ENCODE measurements around the gene KPNA4. TPM values are rescaled to one million over a fixed set of nuclear protein-coding genes. Genes with fewer than 3 reads are reported as not detected.

Gene KPNA4
- total RNA-seq, 2 experiments from 2014 or later = 36.7 to 46.3 TPM

DNA sequence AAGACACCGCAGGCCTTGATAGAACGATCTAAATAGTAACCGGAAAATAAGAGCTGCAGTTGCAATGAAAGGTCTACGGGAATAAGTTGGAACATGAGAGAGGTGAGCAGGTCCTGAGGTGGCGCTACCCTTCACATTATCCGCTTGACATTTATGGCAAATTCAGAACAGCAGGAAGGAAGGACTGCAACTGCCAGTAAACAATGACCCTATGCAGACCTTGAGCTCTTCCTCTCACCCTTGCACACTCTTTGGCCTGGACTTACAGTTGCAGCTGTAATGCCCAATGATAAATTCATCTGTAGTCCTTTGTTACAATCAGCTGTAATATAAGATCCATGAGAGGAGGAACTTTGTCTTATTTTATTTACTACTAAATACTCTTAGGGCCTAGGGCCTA is 83.5 kb downstream of the KPNA4 start:
- Mint-ChIP-seq H3K4me1 (ENCODE audit: low read depth) (peaks cover 8% of the 10 kb centered on the region), H3K27me3 (ENCODE audit: low read depth) (peaks cover 3% of the 10 kb centered on the region), H3K4me3 (no peak overlapping the region), H3K36me3 (ENCODE audit: low read depth) (no peaks in the 10 kb centered on the region), H3K9me3 (ENCODE audit: insufficient read depth) (no peaks in the 10 kb centered on the region), H3K27ac (no peak overlapping the region)
- ATAC-seq (no peak), DNase-seq (no peak)
- CTCF ChIA-PET = no interaction called here
- POLR2A ChIA-PET = interaction anchor here (0.6 kb wide), 1 partner anchor 473 kb away, joined by 3 read pairs; no protein-coding TSS in a partner anchor

DNA sequence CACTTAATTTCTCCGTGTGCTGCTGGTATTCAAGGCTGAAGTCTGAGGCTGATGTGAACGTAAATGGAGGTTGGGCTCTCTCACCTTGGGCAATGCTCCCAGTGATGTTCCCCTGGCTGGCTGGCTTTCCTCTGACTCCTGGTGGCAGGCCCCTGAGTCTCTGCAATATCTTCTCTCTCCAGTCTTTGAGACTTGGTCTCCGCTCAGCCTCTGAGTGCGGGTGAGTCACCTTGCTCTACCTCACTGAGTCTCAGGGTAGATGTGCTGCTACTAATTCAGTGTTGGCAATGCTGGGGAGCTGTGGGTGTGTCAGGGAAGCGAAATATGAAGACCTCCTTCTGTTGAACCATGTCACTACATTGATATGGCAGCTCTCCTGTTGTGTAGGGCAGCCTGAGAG is 84.4 kb downstream of the KPNA4 start:
- Mint-ChIP-seq H3K27me3 (ENCODE audit: low read depth) (peaks cover 4% of the 10 kb centered on the region), H3K27ac (no peak overlapping the region), H3K9me3 (ENCODE audit: insufficient read depth) (no peaks in the 10 kb centered on the region), H3K4me1 (ENCODE audit: low read depth) (peaks cover 8% of the 10 kb centered on the region), H3K4me3 (no peak overlapping the region), H3K36me3 (ENCODE audit: low read depth) (no peaks in the 10 kb centered on the region)
- POLR2A ChIA-PET = no interaction called here
- no peak for DNase-seq
- CTCF ChIA-PET = no interaction called here
- ATAC-seq = no peak

DNA sequence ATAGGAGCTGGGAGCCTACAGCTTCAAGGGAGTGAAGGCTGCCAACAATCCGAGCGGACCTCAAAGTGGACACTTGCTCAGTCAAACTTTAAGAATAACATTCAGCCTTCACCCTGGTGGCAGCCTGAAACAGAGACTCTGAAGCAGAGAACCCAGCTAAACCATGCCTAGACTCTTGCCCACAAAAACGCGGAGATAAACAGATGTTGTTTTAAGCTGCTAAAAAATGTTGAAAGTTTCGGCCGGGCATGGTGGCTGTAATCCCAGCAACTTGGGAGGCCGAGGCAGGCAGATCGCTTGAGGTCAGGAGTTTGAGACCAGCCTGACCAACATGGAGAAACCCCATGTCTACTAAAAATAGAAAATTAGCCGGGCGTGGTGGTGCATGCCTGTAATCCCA is 86.0 kb downstream of the KPNA4 start:
- Mint-ChIP-seq H3K36me3 (ENCODE audit: low read depth) (no peaks in the 10 kb centered on the region), H3K9me3 (ENCODE audit: insufficient read depth) (no peaks in the 10 kb centered on the region), H3K4me1 (ENCODE audit: low read depth) (peaks cover 2% of the 10 kb centered on the region), H3K4me3 (no peak overlapping the region), H3K27me3 (ENCODE audit: low read depth) (peaks cover 9% of the 10 kb centered on the region), H3K27ac (no peak overlapping the region)
- CTCF ChIA-PET = no interaction called here
- POLR2A ChIA-PET = no interaction called here
- ATAC-seq (no peak), DNase-seq (no peak)

DNA sequence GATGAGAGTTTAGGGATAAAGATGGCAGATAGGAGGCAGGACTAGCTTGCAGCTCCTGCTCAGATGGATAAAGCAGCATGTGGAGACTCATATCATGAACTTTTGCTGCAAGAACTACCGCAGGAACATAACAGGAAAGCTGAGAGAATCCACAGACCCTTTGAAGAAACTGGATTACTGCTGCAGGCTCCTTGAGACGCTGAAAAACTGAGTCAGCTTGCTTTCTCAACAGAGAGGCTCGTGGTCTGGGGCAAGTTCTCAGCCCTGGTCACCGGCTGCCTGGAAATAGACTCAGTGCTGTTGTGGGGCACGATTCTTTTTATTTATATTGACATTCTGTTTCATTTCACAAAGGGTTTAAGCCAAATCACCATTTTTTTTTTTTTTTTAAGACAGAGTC is 87.0 kb downstream of the KPNA4 start:
- Mint-ChIP-seq H3K27ac (no peak overlapping the region), H3K36me3 (ENCODE audit: low read depth) (no peaks in the 10 kb centered on the region), H3K4me1 (ENCODE audit: low read depth) (peaks cover 2% of the 10 kb centered on the region), H3K27me3 (ENCODE audit: low read depth) (peaks cover 9% of the 10 kb centered on the region), H3K9me3 (ENCODE audit: insufficient read depth) (no peaks in the 10 kb centered on the region), H3K4me3 (no peak overlapping the region)
- ATAC-seq (no peak), DNase-seq (no peak)
- ChIA-PET POLR2A (no interaction called here), CTCF (no interaction called here)

DNA sequence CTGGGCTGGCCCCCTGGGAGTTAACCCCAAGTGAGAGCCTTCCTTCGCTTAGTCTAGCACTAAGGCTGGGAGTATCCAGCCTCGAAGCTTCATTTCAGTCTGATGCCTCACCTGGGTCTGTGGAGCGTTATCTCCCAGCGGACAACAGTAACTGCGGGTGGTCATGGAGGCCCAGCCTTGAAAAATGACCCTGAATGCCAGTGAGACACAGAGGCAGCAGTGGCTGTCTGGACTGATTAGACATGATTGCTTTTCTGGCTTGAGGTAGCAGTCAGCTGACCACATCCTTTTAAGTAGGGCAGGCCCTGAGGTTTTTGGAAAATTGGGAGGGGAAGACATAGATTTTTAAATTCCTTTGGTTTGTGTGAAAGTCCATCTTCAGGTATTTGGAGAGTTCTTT is 87.6 kb downstream of the KPNA4 start:
- Mint-ChIP-seq H3K27ac (no peak overlapping the region), H3K36me3 (ENCODE audit: low read depth) (no peaks in the 10 kb centered on the region), H3K27me3 (ENCODE audit: low read depth) (peaks cover 9% of the 10 kb centered on the region), H3K4me1 (ENCODE audit: low read depth) (peaks cover 2% of the 10 kb centered on the region), H3K9me3 (ENCODE audit: insufficient read depth) (no peaks in the 10 kb centered on the region), H3K4me3 (no peak overlapping the region)
- ChIA-PET CTCF (no interaction called here), POLR2A (no interaction called here)
- no peak for DNase-seq
- ATAC-seq = no peak

DNA sequence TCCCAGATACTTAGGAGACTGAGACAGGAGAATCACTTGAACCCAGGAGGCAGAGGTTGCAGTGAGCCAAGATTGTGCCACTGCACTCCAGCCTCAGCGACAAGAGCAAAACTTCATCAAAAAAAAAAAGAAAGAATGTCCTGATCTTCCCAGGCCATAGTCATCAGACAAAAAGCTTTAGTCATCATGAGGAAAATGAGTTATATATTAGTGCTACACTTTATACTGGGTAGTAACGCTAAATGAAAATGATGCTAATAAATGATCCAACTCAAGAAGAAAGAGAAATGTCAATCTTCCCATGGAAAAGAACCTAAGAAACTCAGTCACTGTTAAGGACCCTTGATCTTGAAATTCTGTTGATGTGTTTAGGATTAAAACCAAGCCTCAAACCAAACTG is 89.5 kb downstream of the KPNA4 start:
- no peak overlapping the region for H3K4me3 Mint-ChIP-seq
- peaks cover 13% of the 10 kb centered on the region for H3K27me3 Mint-ChIP-seq (ENCODE audit: low read depth)
- H3K4me1 Mint-ChIP-seq (ENCODE audit: low read depth) = peaks cover 2% of the 10 kb centered on the region
- ChIA-PET POLR2A (no interaction called here), CTCF (no interaction called here)
- no peak overlapping the region for H3K27ac Mint-ChIP-seq
- no peak for ATAC-seq
- H3K36me3 Mint-ChIP-seq (ENCODE audit: low read depth) = peaks cover 1% of the 10 kb centered on the region
- no peaks in the 10 kb centered on the region for H3K9me3 Mint-ChIP-seq (ENCODE audit: insufficient read depth)
- DNase-seq = no peak

DNA sequence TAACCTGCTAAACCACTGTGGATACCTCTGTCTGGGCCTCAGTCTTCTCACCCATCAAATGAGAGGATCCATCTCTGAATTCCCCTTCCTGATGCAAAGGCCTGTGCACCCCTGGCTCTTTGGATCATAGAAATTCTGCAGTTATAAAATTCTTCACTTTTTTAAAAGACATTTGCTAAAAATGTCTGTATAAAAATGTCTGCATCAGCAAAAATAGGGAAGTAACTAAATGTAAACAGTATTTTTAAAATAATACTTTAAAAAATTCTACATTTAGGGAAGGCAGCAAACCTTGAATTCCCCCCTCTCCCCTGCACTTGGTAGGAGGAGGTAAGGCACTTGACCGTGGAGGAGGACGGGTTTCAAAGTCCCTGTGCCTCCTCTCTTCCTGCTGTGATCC is 90.2 kb downstream of the KPNA4 start:
- H3K27ac Mint-ChIP-seq = no peak overlapping the region
- H3K4me1 Mint-ChIP-seq (ENCODE audit: low read depth) = peaks cover 2% of the 10 kb centered on the region
- H3K36me3 Mint-ChIP-seq (ENCODE audit: low read depth) = peaks cover 1% of the 10 kb centered on the region
- peaks cover 13% of the 10 kb centered on the region for H3K27me3 Mint-ChIP-seq (ENCODE audit: low read depth)
- POLR2A ChIA-PET = no interaction called here
- DNase-seq = no peak
- H3K9me3 Mint-ChIP-seq (ENCODE audit: insufficient read depth) = no peaks in the 10 kb centered on the region
- no peak for ATAC-seq
- CTCF ChIA-PET = no interaction called here
- no peak overlapping the region for H3K4me3 Mint-ChIP-seq

DNA sequence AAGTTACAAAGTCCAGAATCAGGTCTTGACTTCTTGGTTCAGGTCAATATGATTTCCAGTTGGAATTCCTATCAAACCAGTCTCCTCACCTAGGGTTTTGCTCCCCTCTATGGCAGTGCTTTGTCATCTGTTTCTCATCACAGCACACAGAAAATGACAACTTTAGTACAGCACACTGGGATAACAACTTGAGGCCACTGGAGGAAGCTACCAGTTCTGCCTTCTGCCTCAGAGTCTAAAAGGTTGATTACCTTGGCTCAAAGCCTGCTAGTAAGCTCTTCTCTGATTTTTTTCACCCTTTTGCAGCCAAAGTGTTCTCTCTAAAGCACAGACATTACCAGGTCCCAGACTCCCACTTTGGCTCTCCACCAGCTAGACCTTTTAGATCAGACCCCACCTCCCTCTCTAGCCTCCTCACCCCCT is 90.9 kb downstream of the KPNA4 start:
- Mint-ChIP-seq H3K4me1 (ENCODE audit: low read depth) (peaks cover 2% of the 10 kb centered on the region), H3K27me3 (ENCODE audit: low read depth) (peaks cover 13% of the 10 kb centered on the region), H3K36me3 (ENCODE audit: low read depth) (peaks cover 3% of the 10 kb centered on the region), H3K27ac (no peak overlapping the region), H3K9me3 (ENCODE audit: insufficient read depth) (peaks cover 5% of the 10 kb centered on the region), H3K4me3 (no peak overlapping the region)
- ATAC-seq = no peak
- DNase-seq = no peak
- CTCF ChIA-PET = no interaction called here
- POLR2A ChIA-PET = no interaction called here

DNA sequence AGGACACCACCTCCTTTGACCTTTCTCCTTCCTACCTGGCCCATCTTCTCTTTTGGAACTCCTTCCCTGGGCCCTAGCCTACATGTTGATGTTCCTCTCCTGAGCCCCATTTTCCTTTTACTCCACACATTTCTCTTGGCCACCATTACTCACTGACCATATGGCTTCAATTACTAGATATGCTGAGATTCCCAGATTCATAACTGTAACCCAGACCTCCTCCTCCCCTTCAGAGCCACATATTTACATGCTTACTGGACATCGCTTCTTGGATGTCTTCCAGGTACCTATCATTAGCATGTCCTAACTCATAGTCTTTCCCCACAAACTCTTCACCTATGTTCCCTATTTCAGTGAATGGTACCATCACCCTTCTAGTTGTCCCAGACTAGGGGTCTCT is 91.4 kb downstream of the KPNA4 start:
- ChIA-PET POLR2A (no interaction called here), CTCF (no interaction called here)
- H3K36me3 Mint-ChIP-seq (ENCODE audit: low read depth) = peaks cover 3% of the 10 kb centered on the region
- H3K4me1 Mint-ChIP-seq (ENCODE audit: low read depth) = peaks cover 2% of the 10 kb centered on the region
- no peak overlapping the region for H3K4me3 Mint-ChIP-seq
- peaks cover 5% of the 10 kb centered on the region for H3K9me3 Mint-ChIP-seq (ENCODE audit: insufficient read depth)
- no peak overlapping the region for H3K27ac Mint-ChIP-seq
- no peak for ATAC-seq
- no peak for DNase-seq
- H3K27me3 Mint-ChIP-seq (ENCODE audit: low read depth) = peaks cover 15% of the 10 kb centered on the region

DNA sequence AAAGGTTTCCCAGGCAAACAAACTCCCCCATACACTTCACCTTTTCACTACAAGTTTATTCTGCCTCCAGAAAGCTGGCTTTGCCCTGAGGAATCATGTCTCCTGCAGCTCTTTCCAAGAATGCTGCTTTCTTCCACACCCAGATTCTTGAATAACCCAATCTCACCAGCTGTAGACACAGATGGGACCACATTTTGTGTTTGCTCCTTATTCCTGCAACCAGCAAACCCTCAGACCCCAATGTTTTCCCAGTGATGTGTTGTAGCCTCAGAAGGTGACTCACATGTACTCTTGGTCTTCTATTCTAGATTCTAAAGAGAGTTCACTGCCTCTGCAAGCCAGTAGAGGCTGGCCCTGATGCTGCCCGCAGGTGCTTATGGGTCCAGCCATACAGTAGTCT is 92.2 kb downstream of the KPNA4 start:
- Mint-ChIP-seq H3K27me3 (ENCODE audit: low read depth) (peaks cover 18% of the 10 kb centered on the region), H3K4me1 (ENCODE audit: low read depth) (peaks cover 2% of the 10 kb centered on the region), H3K4me3 (no peak overlapping the region), H3K27ac (no peak overlapping the region), H3K9me3 (ENCODE audit: insufficient read depth) (peaks cover 5% of the 10 kb centered on the region), H3K36me3 (ENCODE audit: low read depth) (peaks cover 3% of the 10 kb centered on the region)
- no peak for ATAC-seq
- CTCF ChIA-PET = no interaction called here
- DNase-seq = no peak
- POLR2A ChIA-PET = no interaction called here

DNA sequence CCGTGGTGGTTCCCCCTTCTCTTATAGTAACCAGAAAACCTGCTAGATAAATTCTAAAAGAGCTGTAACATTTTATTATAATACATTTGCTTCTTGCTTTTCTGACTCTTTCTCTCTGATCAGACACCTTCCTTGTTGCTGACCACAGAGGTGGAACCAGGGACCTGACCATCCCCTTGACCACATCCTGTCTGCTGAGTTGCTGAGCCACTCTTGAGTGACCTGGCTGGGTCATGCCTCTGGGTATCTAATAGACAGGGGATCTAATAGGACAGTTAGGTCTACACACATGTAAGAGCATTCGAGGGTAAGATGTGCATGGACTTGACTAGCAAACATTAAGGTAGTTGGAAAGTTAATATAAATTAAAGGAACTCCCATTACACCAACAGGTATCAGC is 93.0 kb downstream of the KPNA4 start:
- peaks cover 5% of the 10 kb centered on the region for H3K9me3 Mint-ChIP-seq (ENCODE audit: insufficient read depth)
- H3K36me3 Mint-ChIP-seq (ENCODE audit: low read depth) = peaks cover 3% of the 10 kb centered on the region
- no peak for DNase-seq
- ChIA-PET CTCF (no interaction called here), POLR2A (no interaction called here)
- no peak overlapping the region for H3K4me3 Mint-ChIP-seq
- H3K27ac Mint-ChIP-seq = no peak overlapping the region
- no peaks in the 10 kb centered on the region for H3K4me1 Mint-ChIP-seq (ENCODE audit: low read depth)
- no peak for ATAC-seq
- H3K27me3 Mint-ChIP-seq (ENCODE audit: low read depth) = peaks cover 18% of the 10 kb centered on the region

DNA sequence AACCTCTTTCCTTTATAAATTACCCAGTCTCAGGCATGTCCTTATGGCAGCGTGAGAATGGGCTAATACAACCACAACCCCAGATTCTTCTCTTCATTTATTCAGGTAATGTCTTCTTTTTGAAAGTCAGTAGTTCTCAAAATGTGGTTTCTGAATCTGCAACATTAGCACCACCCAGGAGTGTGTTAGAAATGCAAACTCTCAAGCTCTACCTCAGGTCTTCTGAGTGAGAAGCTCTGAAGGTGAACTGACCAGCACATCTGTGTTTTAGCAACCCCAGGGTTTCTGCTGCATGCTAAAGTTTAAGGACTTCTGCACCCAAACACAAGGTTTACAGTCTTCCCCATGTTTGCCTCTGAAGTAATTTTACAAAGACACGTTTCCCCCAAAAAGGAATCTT is 93.5 kb downstream of the KPNA4 start:
- H3K27me3 Mint-ChIP-seq (ENCODE audit: low read depth) = peaks cover 22% of the 10 kb centered on the region
- ATAC-seq = no peak

DNA sequence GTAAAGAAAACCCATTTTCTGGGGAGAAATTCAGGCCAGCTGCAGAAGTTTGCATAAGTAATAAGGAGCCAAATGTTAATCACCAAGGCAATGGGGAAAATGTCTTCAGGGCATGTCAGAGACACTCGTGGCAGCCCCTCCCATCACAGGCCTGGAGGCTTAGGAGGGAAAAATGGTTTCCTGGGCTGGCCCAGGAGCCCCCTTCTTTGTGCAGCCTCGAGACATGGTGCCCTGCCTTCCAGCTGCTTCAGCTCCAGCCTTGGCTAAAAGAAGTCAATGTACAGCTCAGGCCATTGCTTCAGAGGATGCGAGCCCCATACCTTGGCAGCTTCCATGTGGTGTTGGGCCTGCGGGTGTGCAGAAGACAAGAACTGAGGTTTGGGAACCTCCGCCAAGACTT is 95.2 kb downstream of the KPNA4 start:
- Mint-ChIP-seq H3K4me1 (ENCODE audit: low read depth) (no peaks in the 10 kb centered on the region), H3K27me3 (ENCODE audit: low read depth) (peaks cover 19% of the 10 kb centered on the region), H3K4me3 (no peak overlapping the region), H3K36me3 (ENCODE audit: low read depth) (peaks cover 3% of the 10 kb centered on the region), H3K27ac (no peak overlapping the region), H3K9me3 (ENCODE audit: insufficient read depth) (peaks cover 5% of the 10 kb centered on the region)
- DNase-seq = no peak
- POLR2A ChIA-PET = no interaction called here
- ATAC-seq = no peak
- CTCF ChIA-PET = no interaction called here

More for the DNA sequence above, 93.5 kb downstream of the KPNA4 start:
- Mint-ChIP-seq H3K9me3 (ENCODE audit: insufficient read depth) (peaks cover 5% of the 10 kb centered on the region), H3K4me3 (no peak overlapping the region), H3K36me3 (ENCODE audit: low read depth) (peaks cover 3% of the 10 kb centered on the region), H3K4me1 (ENCODE audit: low read depth) (no peaks in the 10 kb centered on the region), H3K27ac (no peak overlapping the region)
- ChIA-PET CTCF (no interaction called here), POLR2A (no interaction called here)
- DNase-seq = no peak

Data from activated CD8-positive, alpha-beta T cell treated with anti-CD3 and anti-CD28 coated beads, Interleukin-2, amount 10 ng/mL, durations not matched to agents 7 days and 5 days (primary cell).